ENCODE data around the gene NLN.
A peak's percentile ranks its signal among the peaks of the same experiment; 100 is the strongest.
"Not testable (repeated sequence)": the region's sequence is repeated elsewhere in the genome, so short reads cannot be mapped to it uniquely, and the experiment has no call there.

Gene NLN

DNA sequence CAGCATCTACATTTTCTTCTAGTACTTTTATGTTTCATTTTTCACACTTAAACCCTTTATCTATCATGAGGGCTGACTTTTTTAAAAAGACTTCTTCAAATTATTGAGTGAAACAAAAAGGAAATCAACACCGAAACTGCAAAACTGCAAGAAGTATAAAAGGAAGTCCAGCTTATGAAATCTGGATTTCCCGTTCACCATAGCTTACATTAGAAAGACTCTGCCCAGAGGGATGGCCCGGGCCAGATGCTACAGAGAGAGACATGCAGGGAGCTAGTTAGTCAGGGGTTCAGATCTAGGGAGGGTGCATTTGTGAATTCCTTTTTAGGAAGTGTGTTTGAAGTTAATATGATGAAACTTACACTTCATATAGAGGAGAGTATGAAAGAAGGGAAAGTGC, 10.0 kb downstream of the NLN start:
- DNase-seq (ENCODE audit: low read depth), result not testable (repeated sequence)

DNA sequence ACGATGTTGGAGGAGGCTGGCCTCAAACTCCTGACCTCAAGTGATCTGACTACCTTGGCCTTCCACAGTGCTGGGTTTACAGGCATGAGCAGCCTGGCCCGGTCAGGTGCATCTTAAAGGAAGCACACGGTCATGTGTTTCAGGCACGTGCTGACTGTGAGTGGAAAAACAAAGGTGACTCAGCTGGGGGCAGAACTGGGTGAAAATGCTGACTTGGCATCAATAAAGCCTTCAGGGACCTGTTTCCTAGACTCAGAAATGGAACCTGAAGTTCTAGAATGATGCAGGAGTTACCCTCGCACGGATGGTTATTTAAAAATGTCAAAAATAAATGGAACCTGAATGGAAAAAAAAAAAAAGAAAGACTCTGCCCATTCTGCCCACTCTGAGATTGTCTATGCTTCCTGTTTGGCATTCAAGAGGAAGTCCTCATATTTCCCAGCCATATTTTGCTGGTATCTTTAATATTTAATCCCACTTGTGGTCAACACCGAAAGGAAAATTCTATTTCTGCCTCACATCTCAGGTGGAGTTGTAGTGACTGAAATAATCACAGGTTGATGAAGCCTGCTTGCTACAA, 12.3 kb downstream of the NLN start:
- DNase-seq (ENCODE audit: low read depth), result not testable (repeated sequence)

DNA sequence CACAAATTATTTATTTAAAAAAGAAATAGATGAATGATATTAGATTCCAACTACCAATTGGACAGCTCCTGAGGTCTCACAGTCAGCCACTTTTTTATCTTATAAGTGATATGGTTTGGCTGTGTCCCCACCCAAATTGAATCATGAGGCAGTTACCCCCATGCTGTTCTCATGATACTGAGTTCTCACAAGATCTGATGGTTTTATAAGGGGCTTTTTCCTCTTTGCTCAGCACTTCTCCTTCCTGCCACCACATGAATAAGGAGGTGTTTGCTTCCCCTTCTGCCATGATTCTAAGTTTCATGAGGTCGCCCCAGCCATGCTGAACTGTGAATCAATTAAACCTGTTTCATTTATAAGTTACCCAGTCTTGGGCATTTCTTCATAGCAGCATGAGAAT, 12.9 kb downstream of the NLN start:
- DNase-seq (ENCODE audit: low read depth), result no peak

DNA sequence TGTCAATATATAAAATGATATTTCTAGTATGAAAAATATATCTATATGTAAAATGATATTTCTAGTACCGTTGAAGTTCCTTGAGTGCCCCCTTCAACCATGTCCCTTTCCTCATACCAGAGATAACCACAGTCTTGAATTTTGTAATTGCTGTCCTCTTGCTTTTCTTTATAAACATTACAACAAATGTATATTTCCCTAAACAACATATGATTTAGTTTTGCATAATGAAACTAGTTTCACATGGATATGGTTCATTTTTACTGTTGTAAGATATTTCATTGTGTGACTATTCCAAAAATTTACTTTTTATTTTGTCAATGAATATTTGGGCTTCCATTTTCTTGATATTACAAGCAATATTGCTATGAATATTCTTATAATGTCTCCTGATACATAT, 14.0 kb downstream of the NLN start:
- DNase-seq (ENCODE audit: low read depth), result no peak

DNA sequence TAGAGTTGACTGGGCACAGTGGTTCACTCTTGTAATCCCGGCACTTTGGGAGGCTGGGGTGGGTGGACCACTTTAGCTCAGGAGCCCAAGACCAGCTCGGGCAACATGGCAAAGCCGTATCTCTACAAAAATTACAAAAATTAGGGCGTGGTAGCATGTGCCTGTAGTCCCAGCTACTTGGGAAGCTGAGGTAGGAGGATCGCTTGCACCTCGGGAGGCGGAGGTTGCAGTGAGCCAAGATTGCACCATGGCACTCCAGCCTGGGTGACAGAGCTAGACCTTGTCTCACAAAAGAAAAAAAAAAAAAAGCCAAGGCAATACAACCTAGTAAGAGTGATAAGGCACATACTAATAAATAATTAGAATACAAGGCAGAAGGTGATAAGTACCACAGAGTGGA, 15.8 kb downstream of the NLN start:
- no peak for DNase-seq (ENCODE audit: low read depth)

DNA sequence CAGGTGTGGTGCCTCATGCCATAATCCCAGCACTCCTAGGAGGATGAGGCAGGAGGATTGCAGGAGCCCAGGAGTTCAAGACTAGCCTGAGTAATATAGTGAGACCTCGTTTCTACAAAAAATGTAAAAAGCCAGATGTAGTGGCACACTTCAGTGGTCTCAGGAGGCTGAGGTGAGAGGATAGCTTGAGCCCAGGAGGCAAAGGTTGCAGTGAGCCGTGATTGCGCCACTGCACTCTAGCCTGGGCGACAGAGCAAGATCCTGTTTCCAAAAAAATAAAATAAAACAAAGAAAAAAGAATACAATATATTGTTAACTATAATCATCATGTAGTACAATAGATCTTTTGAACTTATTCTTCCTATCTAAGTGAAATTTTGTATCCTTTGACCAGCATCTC, 16.3 kb downstream of the NLN start:
- no peak for DNase-seq (ENCODE audit: low read depth)

DNA sequence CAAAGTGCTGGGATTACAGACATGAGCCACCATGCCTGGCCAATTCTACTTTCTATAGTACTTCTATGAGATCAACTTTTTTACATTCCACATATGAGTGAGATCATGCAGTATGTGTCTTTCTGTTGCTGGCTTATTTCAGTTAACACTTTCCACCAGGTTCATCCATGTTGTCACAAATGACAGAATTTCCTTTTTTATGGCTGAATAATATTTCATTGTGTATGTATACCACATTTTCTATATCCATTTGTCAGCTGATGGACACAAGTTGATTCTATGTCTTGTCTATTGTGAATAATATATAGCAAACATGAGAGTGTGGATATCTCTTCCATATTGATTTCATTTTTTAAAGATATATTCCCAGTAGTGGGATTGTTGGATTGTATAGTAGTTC, 17.2 kb downstream of the NLN start:
- no peak for DNase-seq (ENCODE audit: low read depth)

DNA sequence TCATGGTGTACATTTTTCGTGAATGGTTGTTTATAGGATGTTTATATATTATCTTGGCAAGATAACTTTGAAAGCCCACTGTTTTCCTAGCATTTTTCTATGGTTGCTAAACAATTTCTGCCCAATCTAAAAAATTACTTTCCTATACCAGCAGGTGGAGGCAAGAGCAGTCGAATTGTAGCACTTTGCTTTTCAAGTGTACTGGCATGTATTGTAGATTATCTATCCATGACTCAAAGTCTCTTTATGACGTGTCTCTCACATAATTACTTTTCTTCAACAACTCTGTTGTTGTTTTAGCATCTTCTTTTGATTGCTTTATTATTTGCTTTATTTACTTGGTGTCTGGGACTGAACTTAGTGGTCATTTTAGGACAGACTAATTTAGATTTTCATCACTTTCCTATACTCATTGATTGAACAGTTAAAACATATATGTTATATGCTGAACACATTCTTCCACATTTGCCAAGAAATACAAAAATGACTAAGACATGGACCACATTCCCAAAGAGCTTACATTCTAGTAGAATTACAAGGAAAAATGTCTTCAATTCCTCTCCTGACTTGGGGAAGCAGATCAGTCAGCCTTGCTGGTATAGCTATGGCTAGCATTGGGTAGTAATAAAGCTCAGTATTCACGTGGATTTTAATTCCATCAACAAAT, 20.7 kb downstream of the NLN start:
- peak; percentile 93 for DNase-seq (ENCODE audit: low read depth)

DNA sequence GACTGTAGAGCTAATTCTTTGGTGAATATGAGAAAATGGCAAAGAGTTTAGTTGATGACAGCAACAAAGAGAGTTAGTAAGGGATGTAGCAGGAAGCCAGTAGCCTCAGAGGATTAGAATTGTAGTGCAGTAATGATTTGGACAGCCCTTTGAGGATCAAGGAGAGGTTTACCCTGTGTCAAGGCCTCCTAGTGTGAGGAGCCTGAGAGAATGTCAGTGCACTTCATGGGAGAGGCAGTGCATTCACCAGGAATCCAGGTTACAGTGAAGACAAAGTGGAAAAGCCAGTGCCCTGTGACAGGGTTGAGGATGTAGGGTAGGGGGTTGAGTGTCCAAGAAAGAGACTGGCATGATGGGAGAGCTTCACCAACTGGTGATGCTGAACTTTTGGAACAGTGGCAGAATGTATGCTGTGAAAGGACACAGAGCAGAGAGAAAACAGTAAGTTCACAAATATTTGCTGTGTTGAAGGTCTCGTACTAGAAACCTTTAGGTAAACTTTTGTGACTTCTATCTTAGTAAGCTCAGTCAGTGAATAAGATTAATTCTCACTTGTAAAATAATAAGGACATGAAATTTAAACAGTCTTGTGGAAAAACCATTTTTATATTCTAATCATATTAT, 27.3 kb downstream of the NLN start:
- DNase-seq (ENCODE audit: low read depth), result no peak

DNA sequence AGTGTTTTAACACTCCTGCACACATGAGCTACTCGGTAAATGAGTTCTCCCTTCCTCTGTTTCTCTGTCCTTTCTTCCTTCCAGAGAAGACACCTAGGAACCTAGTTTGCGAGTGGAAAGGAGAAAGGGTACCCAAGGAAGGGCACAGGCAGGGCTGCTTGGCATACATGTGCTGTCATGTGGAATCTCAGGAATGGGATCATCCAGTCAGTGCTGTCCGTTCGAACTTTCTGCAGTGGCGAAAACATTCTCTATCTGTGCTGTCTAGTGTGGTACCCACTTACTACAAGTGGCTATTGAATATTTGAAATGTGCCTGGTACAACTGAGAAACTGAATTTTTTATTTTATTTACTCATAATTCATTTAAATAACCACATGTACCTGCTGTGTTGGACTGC, 28.0 kb downstream of the NLN start:
- no peak for DNase-seq (ENCODE audit: low read depth)

DNA sequence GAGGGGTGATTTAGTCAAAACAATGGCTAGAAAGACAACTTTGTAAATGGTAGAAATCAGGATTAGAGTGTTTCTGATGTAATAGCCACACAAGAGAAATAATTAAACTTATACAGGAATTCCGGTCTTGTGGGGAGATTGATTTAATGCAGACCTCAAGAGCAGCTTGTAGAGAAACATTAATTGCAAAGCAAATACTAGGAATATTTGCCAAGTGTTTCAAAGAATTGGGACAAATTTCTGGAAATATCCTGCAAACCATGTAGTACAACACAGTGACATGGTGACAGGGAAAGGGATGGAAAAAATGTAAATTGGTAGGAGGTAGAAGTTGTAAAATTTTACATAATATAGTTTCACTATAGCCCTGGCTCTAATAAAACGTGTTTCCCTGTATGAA, 28.9 kb downstream of the NLN start:
- DNase-seq (ENCODE audit: low read depth), result no peak

DNA sequence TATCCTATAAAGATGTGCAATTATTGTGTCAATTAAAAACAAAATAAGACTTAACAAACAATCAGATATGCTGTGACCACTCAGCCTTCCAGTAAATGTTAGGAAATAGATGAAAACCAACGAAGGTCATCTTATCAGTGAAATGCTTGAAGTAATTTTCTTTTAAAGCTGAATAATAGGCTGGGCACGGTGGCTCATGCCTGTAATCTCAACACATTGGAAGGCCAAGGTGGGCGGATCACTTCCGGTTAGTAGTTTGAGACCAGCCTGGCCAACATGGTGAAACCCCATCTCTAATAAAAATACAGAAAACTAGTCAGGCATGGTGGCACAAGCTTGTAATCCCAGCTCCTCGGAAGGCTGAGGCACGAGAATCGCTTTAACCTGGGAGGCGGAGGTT, 31.2 kb downstream of the NLN start:
- DNase-seq (ENCODE audit: low read depth), result no peak

DNA sequence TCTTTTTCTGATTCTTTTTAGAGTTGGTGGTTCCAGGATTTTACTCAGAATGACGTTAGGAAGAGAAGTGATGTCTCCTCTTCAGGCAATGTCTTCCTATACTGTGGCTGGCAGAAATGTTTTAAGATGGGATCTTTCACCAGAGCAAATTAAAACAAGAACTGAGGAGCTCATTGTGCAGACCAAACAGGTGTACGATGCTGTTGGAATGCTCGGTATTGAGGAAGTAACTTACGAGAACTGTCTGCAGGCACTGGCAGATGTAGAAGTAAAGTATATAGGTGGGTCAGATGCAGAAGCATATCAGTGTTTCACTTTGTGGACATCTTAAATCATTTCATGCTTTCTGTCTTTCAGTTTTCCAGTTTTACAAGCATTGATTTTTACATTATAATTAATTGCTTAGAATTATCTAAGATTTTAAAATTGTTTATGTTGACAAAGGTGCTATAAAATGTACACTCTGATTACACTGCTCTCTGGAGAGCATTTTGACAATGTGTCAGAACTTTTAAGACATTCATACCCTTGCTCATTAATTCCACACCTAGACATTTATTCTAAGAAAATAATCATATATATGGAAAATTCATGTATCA, 36.6 kb downstream of the NLN start:
- DNase-seq (ENCODE audit: low read depth), result no peak

DNA sequence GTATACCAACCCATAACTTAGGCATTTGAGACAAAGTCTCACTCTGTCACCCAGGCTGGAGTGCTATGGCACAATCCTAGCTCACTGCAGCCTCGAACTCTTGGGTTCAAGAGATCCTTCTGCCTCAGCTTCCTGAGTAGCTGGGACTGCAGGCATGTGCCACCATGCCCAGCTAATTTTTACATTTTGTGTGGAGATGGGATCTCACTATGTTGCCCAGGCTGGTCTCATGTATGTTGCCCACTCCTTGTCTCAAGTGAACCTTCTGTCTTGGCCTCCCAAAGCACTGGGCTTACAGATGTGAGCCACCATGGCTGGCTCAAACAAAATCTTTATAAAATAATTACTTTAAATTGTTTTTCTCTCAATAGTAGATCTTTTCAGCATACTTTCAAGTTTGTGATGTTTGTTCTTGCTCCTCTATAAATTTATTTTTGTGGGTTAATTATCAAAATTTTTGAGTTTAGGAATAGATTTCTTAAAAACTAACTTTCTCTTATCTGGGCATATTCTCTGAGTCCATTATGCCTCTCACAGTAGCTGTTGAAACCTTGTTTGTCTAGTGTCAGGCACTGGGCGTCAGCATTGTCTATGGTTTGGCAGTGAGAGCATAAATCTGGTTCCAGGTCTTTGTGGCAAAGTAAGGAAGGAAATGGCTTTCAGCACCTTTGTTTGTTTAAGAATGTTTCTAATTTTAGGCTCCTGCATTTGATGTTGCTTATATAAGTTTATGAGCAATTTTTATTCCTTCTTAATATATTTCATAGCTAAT, 38.7 kb downstream of the NLN start:
- DNase-seq (ENCODE audit: low read depth), result peak; percentile 33

DNA sequence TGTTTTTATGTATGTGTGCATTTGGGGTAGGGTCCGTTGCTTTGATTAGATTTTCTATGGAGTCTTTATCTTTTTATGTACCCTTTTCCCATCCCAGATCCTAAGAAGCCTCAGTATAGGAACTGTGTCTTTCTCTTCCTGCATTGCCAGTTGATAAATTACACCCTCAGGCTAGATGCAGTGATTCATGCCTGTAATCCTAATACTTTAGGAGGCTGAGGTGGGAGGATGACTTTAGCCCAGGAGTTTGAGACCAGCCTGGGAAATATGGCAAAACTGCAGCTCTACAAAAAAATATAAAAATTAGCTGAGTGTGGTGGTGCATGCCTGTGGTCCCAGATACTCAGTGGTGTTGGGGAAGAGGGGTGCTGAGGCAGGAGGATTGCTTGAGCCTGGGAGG, 40.2 kb downstream of the NLN start:
- peak; percentile 71 for DNase-seq (ENCODE audit: low read depth)

DNA sequence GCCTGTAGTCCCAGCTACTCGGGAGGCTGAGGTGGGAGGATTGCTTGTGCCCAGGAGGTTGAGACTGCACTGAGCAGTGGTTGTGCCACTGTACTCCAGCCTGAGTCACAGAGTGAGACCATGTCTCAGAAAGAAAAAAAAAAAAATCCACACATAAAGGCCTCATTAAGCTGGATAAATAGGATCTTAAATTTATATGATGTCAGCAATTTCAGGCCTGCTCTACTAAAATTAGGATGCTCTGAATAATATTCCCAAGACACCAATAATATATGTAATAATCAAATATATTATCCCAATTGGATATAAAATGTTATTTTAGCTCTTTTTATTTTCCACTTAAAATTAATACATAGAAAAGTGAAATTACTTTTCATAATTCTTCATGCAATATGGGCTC, 43.6 kb downstream of the NLN start:
- no peak for DNase-seq (ENCODE audit: low read depth)

DNA sequence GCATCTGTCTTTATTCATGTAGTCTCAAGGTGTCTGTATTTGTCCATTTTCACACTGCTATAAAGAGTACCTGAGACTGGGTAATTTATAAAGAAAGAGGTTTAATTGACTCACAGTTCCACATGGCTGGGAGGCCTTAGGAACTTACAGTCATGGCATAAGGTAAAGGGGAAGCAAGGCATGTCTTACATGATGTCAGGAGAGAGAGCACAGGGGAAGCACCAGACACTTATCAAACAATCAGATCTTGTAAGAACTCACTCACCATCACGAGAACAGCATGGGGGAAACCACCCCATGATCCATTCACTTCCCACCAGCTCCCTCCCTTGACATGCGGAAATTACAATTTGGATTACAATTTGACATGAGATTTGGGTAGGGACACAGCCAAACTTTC, 44.2 kb downstream of the NLN start:
- no peak for DNase-seq (ENCODE audit: low read depth)

DNA sequence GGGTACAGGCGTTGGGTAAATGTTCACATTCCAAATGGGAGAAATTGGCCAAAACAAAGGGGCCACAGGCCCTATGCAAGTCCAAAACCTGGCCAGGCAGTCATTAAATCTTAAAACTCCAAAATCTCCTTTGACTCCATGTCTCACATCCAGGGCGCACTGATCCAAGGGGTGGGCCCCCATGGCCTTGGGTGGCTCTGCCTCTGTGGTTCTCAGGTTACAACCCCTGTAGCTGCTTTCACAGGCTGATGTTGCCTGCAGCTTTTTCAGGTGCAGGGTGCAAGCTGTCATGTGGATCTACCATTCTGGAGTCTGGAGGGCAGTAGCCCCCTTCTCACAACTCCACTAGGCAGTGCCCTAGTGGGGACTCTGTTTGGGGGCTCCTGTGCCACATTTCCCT, 44.8 kb downstream of the NLN start:
- no peak for DNase-seq (ENCODE audit: low read depth)

DNA sequence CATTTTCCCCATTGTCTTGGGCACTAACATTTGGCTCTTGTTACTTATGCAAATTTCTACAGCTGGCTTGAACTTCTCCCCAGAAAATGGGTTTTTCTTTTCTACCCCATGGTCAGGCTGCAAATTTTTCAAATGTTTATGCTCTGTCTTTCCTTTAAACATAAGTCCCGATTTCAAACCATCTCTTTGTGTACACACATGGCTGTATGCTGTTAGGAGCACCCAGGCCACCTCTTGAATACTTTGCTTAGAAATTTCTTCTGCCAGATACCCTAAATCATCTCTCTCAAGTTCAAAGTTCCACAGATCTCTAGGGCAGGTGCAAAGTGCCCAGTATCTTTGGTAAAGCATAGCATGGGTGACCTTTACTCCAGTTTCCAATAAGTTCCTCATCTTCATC, 45.6 kb downstream of the NLN start:
- DNase-seq (ENCODE audit: low read depth), result no peak

DNA sequence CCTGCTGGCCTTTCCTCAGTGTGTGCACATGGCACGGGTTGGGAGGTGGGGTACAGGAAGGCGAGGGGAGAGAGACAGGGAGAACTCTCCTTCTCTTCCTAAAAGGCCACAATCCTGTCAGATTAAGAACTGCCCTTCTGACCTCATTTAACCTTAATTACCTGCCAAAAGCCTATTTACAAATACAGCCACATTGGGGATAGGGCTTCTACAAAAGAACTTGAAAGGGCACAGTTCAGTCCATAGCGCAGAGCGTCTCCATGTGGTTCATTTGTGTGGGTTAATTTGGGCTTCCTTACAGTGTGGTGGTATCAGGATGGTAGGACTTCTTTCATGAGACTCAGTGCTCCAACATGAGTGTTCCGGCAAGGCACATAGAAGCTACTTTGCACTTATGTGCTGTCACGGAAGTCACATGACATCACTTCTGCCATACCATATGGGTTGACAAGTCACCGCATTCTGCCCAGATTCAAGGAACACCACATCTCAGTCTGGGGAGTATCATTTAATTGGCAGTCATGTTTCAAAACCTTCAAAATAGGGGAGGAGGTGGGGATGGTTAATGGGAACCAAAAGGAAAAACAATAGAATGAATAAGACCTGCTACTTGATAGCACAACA, 46.8 kb downstream of the NLN start:
- peak; percentile 6 for DNase-seq (ENCODE audit: low read depth)

DNA sequence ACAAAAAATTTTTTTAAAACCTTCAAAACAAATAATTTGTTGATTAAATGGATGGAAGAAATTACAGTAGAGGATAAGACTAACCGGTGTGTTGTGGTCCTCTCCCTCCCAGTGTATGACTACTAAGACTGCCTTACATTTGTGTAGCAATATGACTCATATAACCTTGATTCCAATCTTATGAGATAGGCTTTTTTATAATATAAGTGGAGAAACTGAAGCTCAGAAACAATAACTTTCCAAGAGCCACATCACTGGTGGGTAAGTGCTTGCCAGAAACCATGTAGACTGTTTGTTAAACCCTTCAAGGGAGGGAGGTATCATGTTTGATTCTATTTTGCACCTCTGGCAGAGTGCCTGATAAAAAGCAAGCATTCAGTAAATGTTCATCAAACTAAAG, 47.5 kb downstream of the NLN start:
- peak; percentile 93 for DNase-seq (ENCODE audit: low read depth)

DNA sequence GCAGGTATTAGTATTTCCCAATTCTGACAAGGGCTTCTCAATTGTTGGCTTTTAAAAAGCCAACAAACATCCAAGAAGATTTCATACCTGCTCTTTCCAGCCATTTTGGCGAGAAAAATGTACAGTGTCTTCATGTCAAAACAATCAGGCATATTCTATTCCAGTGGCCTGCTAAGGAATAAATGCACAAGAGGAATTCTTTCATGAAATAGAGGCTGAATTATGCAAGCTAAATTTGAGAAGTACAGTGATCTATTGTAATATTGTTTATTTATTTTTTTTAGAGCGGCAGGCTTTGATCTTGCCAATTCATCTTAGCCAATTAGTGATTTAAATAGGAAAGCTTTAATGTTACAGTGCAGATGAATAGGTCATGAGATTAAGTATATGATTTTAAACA, 49.3 kb downstream of the NLN start:
- DNase-seq (ENCODE audit: low read depth), result no peak
